NCI-H1105 treated with DMSO at 0.1 percent for 48 hours (cell line): ENCODE results near the gene RBFA.
"Not testable (repeated sequence)": the region's sequence is repeated elsewhere in the genome, so short reads cannot be mapped to it uniquely, and the experiment has no call there.

Experiments
- DNase-seq: peaks from one replicate; lab custom pipeline; 2025; lab: John Stamatoyannopoulos, UW

RBFA gene, protein sequence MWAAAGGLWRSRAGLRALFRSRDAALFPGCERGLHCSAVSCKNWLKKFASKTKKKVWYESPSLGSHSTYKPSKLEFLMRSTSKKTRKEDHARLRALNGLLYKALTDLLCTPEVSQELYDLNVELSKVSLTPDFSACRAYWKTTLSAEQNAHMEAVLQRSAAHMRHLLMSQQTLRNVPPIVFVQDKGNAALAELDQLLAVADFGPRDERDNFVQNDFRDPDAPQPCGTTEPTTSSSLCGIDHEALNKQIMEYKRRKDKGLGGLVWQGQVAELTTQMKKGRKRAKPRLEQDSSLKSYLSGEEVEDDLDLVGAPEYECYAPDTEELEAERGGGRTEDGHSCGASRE

DNA sequence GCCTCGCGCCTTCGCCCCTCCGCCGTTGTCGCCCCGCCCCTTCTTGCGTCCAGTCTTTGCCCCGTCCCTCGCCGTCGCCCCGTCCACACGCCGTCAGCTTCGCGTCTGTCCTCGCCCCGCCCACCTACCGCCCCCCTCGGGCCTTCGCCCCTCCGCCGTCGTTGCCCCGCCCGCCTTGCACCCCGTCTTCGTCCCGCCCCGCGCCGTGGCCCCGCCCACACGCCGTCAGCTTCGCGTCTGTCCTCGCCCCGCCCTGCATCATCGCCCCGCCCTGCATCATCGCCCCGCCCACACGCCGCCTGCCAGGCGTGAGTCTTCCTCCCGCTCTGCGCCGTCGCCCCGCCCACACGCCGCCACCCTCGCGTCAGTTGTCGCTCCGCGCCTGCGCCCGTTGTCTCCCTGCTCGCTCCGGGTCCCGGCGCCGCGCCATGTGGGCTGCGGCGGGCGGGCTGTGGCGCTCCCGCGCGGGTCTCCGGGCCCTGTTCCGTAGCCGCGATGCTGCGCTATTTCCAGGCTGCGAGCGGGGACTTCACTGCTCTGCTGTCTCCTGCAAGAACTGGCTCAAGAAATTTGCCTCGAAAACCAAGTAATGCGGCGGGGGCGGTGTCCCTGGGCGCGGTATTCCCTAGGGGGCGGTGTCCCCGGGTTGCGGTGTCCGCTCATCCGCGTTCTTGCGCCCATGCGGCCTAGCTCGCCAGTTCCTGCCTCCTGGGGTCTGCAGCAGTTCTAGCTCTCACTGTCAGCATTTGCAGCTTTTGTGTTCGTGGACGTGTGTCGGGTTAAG lies at the start of gene RBFA:
RBFA (plus strand) TSS at position 367 of the 784 bp plus-strand sequence; CDS start at position 429, 62 bp downstream.
- peak; percentile 97 for DNase-seq

DNA sequence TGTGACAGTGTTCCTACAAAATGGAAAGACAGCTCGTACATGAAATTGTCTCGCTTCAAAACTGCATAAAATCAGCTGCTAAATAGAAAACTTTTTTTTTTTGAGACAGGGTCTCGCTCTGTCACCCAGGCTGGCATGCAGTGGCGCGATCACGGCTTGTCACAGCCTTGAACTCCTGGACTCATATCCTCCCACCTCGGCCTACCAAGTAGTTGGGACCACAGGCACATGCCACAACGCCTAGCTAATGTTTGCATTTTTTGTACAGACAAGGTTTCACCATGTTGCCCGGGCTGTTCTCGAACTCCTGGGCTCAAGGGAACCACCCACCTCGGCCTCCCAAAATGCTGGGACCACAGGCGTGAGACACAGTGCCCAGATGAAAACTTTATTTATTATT lies 49.1 kb upstream of the RBFA start:
- DNase-seq = no peak

DNA sequence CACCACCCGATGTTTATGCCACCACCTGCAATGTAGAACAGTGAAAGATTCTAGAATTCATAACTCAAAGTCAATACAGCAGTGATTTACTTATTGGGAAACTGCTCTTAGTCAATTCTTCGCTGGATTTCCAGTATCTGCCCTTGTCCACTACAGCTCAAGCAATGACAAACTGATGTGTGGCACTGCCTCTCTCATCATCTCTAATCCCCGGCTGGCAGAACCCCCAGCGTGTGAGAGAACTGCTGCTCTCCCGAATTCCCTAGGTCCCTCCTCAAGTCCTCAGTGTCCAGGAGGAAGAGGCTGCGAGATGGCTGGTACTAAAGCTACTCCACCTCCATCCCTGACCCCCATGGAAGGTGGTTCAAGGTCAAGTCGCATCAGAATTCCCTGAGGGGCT lies 47.5 kb upstream of the RBFA start:
- no peak for DNase-seq

DNA sequence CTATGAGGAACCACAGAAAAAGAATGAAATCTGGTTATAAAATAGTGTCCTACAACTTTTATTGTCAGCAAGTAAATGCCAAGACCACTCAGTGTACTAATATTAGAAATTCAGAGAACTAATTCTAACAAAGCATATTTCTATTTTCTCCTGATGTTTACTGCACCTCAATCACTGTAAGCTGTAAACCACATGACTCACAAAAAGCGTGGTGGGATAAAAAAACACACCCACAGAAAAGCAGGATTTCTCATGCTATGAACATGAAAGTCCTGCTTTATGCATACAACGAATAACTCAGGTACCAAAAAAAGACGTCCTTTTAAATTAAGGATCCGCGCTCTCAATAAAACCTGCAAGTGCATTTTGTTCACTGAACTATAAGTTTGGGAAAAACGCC lies 46.7 kb upstream of the RBFA start:
- no peak for DNase-seq

DNA sequence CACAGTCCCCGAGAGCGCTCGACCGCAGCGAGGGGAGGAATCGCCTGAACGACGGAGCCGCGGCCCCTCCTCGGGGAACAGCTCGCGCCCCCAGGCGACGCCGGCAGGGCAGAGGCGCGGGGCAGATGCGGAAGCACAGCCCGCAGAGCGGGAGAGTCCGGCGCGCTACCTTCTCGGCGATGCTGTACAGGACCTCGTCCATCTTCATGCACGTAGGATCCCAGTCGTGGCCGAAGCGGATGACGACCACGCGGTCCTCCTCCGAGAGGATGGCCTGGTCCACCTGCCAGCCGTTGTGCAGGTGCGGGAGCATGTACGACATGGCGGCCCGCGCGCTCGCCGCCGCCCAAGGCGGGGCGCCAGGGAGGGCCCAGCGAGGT lies 46.2 kb upstream of the RBFA start:
- peak; percentile 73 for DNase-seq

DNA sequence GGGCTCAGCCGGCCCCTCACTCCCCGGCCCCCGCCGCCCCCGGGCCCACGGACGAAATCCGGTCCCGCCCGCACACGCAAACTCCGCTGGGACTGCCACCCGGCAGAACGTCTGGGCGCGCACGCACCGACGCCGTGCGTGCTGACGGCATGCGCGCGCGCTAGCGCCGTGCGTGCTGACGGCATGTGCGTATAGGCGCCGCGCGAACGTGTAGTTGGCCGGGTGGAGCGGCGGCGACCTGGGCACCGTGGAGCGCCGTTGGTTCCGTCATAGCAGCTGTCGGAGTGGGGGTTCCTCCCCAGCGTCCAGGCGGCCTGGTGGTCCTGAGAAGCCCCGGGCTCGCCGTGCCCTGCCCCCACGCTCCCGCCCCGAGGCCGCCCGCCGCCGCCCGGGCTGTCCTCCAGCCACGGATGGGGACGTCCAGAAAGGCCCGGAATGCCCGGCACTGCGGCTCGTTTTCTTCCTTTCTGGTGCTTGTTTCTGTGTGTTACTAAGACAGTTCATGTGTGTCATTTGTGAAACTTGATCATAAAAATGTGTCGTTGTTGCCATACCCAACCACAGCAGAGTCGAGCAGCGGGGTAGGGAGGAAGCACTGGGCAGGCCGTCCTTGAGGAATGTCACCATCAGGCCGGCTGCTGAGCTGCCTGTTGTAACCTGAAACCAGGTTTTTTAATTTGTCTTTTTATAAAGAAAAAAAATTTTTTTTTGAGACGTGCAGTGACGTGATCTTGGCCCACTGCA lies 45.6 kb upstream of the RBFA start, which contains the start of gene TXNL4A:
TXNL4A (minus strand) TSS at position 113 of the 744 bp plus-strand sequence. CDS start 171 bp downstream, outside the sequence.
- peak; percentile 80 for DNase-seq

DNA sequence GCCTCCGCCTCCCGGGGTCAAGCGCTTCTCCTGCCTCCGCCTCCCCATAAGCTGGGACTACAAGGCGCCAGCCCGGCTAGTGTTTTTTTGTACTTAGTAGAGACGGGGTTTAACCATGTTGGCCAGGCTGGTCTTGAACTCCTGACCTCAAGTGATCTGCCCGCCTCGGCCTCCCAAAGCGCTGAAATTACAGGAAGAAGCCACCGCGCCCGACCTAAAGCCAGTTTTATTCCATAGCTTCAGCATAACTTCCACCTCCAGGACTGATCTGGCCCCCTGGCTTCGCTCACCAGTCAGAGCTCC lies 45.1 kb upstream of the RBFA start:
- DNase-seq = no peak

DNA sequence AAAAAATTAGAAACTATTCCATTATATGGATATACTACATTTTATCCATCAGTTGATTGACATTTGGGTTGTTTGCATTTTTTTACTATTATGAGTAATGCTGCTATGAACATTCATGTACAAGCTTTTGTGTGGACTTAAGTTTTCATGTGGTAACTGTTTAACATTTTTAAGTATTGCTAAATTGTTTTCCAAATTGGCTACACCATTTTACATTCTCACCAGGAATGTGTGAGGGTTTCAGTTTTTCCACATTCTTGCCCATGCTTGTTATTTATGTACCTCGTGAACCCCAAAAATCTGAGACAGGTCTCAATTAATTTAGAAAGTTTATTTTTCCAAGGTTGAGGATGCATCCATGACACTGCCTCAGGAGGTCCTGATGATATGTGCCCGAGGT lies 42.7 kb upstream of the RBFA start:
- no peak for DNase-seq

DNA sequence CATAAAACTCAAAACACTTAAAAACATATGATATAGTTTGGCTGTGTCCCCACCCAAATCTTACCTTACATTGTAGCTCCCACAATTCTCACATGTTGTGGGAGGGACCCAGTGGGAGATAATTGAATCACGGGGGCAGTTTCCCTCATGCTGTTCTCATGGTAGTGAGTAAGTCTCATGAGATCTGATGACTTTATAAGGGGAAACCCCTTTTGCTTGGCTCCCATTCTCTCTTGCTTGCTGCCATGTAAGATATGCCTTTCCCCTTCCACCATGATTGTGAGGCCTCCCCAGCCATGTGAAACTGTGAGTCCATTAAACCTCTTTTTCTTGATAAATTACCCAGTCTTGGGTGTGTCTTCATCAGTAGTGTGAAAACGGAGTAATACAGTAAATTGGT lies 34.5 kb upstream of the RBFA start:
- DNase-seq = not testable (repeated sequence)

DNA sequence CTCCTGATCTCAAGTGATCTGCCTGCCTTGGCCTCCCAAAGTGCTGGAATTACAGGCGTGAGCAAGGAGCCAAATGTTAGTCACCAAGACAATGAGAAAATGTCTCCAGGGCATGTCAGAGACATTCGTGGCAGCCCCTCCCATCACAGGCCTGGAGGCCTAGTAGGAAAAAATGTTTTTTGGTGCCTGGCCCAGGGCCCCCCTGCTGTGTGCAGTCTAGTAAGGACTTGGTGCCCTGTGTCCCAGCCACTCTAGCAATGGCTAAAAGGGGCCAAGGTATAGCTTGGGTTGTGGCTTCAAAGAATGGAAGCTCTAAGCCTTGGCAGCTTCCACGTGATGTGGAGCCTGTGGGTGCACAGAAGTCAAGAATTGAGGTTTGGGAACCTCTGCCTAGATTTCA lies 33.4 kb upstream of the RBFA start:
- no peak for DNase-seq

DNA sequence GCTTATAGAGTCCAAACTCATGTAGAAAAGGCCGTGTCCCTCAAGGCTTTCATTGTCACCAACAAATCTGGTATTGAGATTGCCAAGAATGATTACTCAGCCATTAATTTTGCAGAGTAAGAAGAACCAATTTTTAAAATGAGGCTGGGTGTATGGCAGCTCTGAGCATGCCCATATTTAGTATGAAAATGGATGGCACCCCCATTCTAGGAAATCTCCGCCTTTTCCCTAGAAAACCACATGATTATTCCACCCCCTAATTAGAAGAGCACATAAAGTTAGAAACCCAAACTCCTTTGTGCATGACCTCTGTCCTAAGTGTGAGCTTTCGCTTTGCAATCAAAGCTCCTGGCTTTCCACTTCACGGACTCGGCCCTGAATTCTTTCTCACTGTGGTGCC lies 31.8 kb upstream of the RBFA start:
- no peak for DNase-seq

DNA sequence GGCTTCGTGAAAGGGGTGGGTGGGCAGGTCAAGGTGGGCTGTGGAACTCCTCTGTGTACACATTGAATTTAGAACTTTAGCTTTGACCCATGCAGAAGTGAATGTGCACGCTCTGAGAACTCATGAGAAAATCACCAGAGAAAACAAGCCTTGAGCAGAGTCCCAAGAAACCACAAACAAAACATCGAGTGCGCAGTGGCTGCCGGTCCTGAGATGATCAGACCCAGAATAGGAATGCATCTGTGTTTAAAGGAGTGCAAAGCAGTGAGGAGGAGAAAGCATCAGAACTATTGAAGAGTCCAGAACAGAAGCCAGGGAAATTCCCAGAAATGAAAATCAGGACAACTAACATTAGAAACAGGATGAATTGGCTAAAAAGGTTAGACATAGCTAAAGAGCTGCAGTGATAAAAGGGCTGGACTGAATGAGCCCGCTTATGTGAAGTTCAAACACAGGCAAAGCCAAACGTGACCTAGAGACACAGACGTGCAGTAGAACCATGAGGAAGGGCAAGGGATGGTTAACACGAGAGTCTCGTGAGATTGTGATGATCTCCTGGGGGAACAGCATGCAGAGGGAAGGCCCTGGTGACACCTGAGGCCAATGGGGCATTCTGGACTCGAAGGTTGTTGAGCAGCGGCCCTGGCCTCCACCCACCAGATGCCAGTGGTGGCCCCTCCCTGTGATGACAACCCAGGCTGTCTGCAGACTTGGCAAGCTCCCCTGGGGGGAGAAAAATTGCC lies 29.5 kb upstream of the RBFA start:
- DNase-seq = no peak

DNA sequence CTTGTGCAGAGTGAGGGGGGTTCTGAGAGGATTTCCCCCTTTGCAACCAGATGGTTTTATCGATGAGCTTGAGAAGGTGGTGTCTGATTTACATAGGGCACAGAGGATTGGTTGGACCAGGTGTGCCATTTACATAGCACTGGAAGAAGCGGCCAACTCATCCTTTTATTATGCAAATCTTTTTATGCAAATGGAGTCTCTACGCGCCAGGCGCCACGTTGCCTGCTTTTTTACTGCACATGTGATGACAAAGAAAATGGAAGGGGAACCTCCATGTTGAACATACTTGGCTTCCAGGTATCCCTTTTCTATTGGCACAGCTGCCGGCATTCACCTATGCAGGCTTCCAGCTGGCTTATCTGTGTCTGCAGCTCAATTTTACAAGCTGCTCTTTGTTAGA lies 27.5 kb upstream of the RBFA start:
- DNase-seq = no peak

DNA sequence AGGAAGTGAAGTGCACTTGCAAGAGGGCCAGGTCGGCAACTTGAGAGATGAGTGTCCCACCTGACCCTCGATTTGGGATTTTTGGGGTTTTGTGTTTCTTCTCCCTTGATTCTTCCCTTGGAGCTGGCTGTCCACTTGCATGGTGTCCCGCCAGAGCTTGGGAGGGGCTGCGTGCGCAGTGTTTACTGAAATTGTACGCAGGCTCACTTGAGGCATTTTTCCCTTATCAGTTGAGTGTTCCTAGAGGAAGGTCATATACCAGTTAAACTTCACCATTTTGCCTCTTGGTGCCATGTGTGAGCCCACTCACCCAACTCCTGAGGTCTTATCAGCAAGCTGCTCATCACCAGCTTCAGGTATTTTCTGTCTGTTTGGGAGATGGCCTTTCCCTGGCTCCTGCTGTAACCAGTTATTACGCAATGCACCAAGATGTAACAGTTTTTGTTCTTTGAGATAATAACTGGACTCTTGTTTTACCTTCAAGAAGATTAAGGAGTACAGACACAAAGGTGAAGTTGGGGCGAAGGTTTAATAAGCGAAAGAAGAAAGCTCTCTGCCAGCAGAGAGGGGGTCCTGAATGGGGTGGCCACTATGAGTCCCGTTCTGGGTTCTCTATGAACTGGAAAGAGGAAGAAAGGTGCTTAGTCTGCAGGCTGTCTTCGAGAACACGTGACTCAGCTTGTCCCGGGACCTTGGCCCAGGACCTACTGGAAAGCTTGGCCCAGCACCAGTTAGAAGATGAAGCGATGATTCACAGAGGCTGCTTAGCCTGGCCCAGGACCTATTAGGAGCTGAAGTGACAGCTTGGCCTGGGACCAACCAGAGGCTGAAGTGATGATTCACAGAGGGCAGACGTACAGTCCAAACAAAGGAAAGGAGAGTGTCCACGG lies 24.3 kb upstream of the RBFA start:
- DNase-seq = no peak

DNA sequence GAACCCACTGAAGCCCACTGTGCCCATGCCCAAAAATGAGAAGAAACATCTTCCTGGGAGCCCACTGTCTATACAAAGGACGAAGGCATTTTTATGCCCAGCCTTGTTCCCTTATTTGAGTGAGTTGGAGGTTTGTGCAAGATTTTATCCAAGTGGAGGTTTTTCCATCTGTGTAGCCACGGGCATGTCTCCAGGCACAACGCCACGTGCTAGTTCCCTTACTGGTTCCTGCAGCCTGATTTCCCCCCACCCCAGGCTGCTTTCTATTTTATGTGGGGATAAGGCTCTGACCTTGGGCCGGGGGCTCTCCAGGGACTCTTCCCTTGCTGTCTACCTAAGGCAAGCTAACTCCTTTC lies 23.7 kb upstream of the RBFA start:
- DNase-seq = no peak

DNA sequence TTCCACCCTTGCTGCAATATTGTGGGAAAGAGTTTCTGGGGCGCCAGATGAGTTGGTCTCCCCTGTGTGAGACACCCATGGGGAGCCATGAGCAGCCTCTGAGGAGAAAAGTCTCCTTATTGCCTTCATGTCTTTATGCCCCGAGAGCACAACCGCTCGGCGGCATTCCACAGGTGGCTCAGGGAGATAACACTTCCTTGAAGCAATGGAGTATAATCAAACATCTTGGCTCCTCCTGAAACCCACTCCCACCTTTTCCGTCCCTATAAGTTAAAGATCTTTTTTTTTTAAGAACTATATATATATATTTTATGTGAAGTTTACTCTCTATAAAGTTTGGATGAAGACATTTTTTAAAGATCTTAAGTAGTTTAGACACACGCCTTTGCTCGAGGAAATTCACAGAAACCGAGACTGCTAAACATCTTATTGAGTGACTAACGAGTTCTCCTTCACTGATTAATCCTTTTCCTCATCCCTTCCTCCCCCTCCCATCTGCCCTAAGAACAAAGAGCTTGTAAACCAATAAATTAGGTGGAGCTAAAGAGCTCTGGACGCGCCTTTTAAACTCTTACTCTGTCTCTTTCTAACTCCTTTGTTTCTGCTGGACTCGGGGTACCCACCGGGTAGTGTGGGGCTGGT lies 22.6 kb upstream of the RBFA start:
- not testable (repeated sequence) for DNase-seq

DNA sequence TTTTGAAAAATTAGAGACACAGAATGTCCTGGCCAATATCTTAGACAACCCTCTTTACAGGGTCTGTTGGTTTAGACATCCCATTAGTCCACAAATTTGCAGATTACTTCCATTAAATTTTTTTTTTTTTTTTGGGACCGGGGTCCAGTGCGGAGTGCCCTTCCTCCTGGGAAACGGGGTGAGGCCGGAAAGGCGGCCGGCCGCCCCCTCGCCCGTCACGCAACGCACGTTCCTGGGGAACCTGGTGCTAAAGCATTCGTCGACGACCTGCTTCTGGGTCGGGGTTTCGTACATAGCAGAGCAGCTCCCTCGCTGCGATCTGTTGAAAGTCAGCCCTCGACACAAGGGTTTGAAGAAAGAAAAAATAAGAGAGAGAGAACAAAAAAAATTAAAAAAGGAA lies 21.5 kb upstream of the RBFA start:
- no peak for DNase-seq

DNA sequence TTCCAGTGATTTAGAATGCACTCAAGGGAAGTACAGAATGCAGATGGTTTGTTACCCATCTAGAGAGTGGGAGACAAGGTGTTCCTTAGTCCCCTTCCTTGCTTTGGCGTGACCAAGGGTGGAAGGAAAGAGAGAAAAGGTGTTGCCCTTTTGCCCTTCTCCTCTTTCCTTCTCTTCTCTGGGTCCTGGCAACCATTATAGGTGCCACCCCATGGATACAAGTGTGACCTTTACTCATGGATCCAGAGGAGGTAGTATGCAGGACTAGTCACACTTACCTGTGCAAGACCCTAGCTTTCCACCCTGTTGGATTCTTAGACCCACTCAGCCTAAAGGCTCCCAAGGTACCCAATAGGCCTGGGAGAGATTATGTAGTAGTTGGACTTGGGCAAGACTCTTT lies 11.6 kb upstream of the RBFA start:
- DNase-seq = peak; percentile 4

DNA sequence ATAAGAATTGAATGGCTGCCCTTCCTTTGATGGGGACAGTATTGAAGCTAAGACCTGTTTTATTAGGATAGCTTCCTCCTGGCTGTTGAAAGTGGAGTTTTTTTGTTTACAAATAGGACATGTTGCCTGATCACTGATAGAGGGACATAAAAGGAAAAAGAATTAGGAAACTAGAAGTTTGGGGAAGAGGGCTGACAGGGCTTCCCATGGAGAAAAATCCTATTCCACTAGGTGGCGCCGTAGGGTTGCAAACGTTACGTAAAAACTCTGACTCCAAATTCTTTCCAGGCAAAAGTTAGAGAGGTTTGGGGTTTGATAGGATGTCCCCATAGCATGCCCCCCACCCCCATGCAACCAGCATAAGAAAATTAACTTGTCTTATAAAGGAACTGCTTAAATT lies 11.1 kb upstream of the RBFA start:
- DNase-seq = no peak

DNA sequence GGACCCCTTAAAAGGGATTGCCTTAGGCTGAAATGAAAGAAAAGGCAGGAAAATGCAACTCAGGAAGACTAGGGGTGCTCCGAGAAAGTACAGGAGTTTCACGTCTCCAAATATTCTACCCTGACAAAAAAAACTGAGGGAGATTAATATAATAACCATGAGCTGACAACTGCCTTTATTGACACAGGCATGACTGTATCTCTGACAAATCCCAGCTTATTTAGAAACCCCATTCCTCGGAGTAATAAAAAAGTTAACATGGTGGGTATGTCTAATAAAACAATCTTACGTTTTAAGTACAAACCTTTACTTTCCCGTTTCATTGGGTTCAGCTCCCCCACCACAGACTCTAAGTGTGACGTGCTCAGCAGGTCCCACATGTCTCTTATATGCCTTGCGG lies 7.9 kb upstream of the RBFA start:
- no peak for DNase-seq

DNA sequence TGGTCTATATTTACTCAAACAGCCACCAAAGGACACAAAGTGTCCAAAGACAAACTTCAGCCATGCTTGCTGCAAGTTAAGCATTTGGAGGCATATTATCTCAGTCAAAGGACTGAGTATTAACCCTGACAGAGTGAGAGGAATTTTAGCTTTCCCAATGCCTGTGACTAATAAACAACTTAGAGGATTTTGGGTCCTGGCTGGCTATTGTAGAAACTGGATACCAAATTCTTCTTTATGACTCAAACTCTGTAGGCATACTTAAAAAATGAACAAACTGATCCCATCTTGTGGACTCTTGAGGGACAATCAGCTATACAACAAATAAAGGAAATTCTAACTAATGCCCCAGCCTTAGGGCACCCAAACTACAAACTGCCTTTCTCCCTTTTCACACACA lies 6.5 kb upstream of the RBFA start:
- not testable (repeated sequence) for DNase-seq
